Right lung (tissue), 10 donors: ENCODE measurements around the gene CCDC66. TPM values are rescaled to one million over a fixed set of nuclear protein-coding genes. Genes with fewer than 3 reads are reported as not detected.
A peak's percentile ranks its signal among the peaks of the same experiment; 100 is the strongest.
"Not testable (repeated sequence)": the region's sequence is repeated elsewhere in the genome, so short reads cannot be mapped to it uniquely, and the experiment has no call there.

Experiments used
- DNase-seq, 2 donors: peaks; one replicate each; pipeline ENCODE4 v3.0.0-alpha.2; 2013
- long read RNA-seq, 8 donors: transcript quantifications; one replicate each; lab custom pipeline, GENCODE V29; 2026
- polyA plus RNA-seq, 5 donors: library from polyadenylated mRNA; unstranded; fragments of 120-200 nt; gene quantifications; one replicate each; pipeline versions ENCODE4 v1.2.1 to v1.2.3, GENCODE V29; 2013; ENCODE audit warnings: inconsistent platforms in 1 of 5, low replicate concordance in 1 of 5; ENCODE audit not compliant: insufficient read length in 5 of 5, insufficient read depth in 1 of 5

Gene CCDC66
- polyA plus RNA-seq = 10 to 100 TPM; 36.0 to 63.1 (median 57.8) TPM
- long read RNA-seq, donor 1, partial matches to known transcripts = 5 of 6 reads
- long read RNA-seq, donor 1, other reads (novel, unspliced or antisense) = 0 of 6 reads
- long read RNA-seq, donor 2, partial matches to known transcripts = 7 of 12 reads
- long read RNA-seq, donor 2, other reads (novel, unspliced or antisense) = 0 of 12 reads
- long read RNA-seq, donor 3, partial matches to known transcripts = 10 of 13 reads
- long read RNA-seq, donor 3, other reads (novel, unspliced or antisense) = 0 of 13 reads
- long read RNA-seq, donor 4, partial matches to known transcripts = 7 of 9 reads
- long read RNA-seq, donor 4, other reads (novel, unspliced or antisense) = 0 of 9 reads
- long read RNA-seq, donor 5, partial matches to known transcripts = 28 of 33 reads
- long read RNA-seq, donor 5, other reads (novel, unspliced or antisense) = 0 of 33 reads
- long read RNA-seq, donor 6, partial matches to known transcripts = 11 of 15 reads
- long read RNA-seq, donor 6, other reads (novel, unspliced or antisense) = 0 of 15 reads
- long read RNA-seq, donor 7, partial matches to known transcripts = 39 of 45 reads
- long read RNA-seq, donor 7, other reads (novel, unspliced or antisense) = 5 of 45 reads
- long read RNA-seq, donor 8, partial matches to known transcripts = 0 of 1 reads
- long read RNA-seq, donor 8, other reads (novel, unspliced or antisense) = 0 of 1 reads

GRCh38 chr3:56556908-56557830, at the start of gene CCDC66:
TSS of gene CCDC66 (plus strand) at chr3:56557175. CDS start at chr3:56557243, 68 bp downstream.
- DNase-seq = peak; percentile 93 to 94

GRCh38 chr3:56519641-56520040, 37.3 kb upstream of the CCDC66 start:
- no peak for DNase-seq

GRCh38 chr3:56522374-56522773, 34.6 kb upstream of the CCDC66 start:
- no peak for DNase-seq

DNA sequence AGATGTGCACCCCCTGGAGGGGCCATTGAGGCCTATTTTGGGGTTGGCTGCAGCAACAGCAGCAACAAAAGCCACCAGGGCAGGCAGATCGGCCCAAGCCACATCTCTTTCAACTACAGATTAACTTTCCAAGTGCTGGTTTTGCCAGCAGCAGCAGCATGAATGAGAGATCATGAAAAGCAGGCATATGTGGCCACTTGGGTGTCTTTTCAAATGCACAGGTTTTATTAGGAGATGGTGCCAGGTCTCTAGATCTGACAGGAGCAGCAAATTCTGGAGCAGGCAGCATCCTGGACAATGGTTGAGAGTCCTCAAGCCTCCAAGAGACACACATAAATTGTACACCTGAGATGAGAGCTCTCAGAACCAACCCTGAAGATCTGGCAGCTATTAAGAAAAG, 31.7 kb upstream of the CCDC66 start:
- no peak for DNase-seq

DNA sequence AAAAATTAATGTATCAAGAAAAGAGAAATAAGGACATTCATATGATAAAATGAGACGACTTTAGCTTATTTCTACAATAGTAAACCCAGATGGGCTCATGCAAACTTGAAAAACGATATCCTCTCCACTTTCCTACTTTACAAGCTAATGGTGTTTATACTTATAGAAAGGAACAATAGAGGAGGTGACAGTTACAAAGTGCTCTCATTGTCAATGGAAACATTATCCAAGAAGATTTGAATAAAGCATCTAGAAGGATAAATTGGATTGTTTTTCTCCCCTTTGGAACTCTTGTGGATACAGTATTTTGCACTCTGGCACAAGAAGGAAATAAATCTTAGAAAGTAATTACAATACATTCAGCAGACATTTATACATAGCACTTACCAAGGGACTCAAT, 20.2 kb upstream of the CCDC66 start:
- DNase-seq = no peak

DNA sequence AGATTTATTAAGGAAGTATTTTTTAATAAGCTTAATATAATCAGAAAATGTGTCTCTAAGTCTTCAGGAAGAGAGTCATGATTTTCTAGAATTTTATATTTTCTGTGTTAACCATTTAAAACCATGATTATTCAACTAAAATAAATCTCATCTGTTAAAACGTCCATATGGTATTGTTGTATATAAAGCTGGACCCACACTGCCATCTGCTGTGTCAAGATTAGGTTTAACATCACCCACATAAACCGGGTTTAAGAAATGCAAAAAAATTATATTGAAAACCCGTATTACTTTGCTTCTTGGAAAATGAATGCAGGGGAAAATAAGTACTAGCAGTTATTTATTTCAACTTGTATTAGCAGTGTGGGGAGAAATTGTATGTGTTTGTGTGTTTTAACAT, 9.5 kb upstream of the CCDC66 start:
- DNase-seq = no peak

GRCh38 chr3:56557831-56558170, 826 bp downstream of the CCDC66 start:
- DNase-seq = peak; percentile 29 to 33

GRCh38 chr3:56573501-56573900, 16.5 kb downstream of the CCDC66 start:
- DNase-seq = no peak

- DNase-seq = not testable (repeated sequence)
Observed at GRCh38 chr3:56581941-56582340, 25.0 kb downstream of the CCDC66 start.

GRCh38 chr3:56584275-56584674, 27.3 kb downstream of the CCDC66 start:
- DNase-seq = not testable (repeated sequence)

- no peak for DNase-seq
Observed at GRCh38 chr3:56590814-56591213, 33.8 kb downstream of the CCDC66 start.

DNA sequence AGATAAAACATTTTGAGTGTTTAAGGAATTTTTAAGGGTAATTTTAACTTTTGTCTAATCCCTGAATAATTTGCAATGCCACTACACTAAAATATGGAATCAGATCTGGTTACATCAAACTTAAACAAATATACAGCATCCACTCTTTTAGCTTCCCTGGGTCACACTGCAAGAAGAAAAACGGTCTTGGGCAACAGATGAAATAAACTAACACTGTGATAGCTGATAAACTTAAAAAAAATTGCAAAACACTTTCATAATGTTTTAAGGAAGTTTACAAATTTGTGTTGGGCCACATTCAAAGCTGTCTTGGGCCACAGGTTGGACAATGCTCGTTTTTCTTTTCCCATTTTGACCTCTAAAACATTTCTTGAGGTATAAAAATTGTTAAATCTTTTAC, 34.3 kb downstream of the CCDC66 start:
- DNase-seq = peak; percentile 11 to 28

DNA sequence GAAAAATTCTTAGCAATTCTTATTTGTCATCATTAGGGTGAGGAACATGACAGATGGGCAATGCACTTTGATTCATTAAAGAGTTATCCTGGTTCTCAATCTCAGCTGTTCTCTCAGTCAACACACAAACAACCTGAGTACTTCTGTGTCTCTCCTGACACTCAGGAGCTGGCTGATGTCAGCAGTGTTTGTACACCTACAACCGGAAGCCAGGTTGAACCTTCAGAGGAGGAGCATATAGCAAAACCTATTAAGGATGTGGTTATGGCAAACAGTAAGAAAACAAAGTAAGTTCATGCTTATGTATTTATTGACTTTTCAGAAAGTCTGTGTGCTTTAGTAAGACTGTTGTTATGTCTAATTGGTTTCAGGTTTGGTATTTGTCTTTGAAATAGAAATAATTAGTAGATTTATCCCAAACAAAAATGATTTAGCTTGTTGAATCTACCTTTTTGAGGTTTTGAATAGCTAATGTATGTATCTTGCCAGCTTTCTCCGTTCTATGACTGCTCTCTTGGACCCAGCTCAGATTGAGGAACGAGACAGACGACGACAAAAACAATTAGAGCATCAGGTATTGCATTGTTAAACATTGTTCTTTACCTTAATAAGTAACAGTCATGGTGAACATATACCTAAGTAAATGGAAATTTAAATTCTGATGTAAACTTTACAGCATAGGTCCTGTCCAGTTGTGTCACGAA, 36.6 kb downstream of the CCDC66 start:
- no peak for DNase-seq

- DNase-seq = no peak
Observed at GRCh38 chr3:56595975-56596840, 39.2 kb downstream of the CCDC66 start.

DNA sequence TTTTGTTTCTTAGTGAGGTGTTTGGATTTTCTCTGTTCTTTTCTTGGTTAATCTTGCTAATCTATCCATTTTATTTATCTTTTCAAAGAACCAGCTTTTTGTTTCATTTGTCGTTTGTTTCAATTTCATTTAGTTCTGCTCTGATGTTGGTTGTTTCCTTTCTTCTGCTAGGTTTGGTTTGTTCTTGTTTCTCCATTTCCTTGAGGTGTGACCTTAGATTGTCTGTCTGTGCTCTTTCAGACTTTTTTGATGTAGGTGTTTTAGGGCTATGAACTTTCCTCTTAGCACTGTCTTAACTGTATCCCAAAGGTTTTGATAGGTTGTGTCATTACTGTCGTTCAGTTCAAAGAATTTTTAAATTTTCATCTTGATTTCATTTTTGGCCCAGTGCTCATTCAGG, 51.5 kb downstream of the CCDC66 start:
- not testable (repeated sequence) for DNase-seq

DNA sequence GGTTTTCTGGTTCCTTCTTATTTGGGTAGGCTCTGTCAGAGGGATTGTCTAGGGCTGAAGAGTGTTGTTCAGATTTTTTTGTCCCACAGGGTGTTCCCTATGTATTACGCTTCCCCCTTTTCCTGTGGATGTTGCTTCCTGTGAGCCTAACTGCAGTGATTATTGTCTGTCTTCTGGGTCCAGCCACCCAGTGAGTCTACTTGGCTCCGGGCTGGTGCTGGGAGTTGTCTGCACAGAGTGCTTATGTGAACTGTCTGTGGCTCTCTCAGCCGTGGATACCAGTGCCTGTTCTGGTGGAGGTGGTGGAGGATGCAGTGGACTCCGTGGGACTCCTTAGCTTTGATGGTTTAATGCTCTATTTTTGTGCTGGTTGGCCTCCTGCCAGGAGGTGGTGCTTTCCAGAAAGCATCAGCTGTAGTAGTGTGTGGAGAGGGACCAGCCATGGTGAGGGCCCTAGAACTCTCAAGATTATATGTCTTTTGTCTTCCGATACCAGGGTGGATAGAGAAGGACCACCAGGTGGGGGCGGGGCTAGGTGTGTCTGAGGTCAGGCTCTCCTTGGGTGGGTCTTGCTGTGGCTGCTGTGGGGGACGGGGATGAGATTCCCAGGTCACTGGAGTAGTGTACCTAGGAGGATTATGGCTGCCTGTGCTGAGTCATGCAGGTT, 53.8 kb downstream of the CCDC66 start:
- no peak for DNase-seq

DNA sequence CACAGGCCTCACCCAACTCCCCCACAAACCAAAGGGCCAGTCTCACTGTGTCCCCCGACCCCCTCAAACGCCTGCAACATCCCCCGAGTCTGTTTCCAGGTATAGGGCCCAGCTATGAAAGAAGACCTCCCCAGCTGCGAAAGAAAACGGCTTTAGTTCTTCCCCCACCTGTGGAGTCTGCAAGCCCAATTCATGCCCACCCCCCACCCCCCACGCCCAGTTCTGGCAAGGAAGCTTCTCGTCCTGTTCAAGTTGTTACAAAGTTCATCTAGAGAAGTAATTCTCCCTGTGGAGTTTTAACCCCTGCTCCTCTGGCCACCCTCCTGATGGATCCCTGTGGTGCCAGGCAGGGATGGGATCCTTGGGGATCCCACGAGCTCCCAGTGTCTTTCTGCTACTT, 54.4 kb downstream of the CCDC66 start:
- DNase-seq = no peak

DNA sequence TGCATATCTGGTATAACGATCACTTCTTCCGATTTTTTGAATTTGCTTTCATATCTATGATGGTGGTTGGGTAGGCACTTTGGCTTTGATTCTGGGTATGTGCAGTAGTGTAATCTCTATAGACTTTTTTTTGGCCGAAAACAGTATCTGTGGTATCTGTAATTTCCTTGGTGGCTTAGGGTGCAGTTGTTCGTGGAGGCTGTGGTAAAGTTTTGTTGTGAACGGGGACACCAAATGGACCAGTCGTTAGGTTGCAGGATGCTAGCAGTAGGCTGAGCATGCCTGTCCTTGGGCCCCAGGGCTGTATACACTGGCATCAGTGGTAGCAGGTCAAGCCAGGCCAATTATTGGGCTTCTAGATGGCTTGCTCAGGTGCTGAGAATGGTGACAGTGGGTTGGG, 55.2 kb downstream of the CCDC66 start:
- DNase-seq = no peak

GRCh38 chr3:56613016-56613415, 56.0 kb downstream of the CCDC66 start:
- DNase-seq = no peak

DNA sequence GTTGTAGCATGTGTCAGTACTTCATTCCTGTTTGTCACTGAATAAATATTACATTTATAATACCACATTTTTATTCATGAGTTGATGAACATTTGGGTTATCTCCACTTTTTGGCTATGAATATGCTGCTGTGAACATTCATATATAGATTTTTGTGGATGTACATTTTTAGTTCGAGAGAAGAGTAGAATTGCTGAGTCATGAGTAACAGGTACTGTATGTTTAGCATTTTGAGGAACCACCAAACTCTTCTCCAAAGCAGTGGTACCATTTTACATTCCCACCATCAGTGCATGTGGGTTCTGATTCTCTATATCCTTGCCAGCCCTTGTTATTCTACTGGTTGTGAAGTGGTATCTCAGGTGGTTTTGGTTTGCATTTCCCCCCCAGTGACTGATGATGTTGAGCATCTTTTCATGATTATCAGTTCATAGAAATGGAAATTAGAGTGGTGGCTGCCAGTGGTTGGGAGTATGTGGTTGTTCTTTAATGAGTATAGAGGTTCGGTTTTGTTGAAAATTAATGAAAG, 59.6 kb downstream of the CCDC66 start:
- no peak for DNase-seq
